HG02970 (cell line): ENCODE results near the gene DENND4A.

Source experiments
- ATAC-seq: cut with Tn5 transposase; IDR thresholded peaks from one replicate; pipeline ENCODE4 v1.9.1; 2021; ENCODE audit warnings: mild to moderate bottlenecking, moderate library complexity, moderate number of reproducible peaks; ENCODE audit not compliant: unreplicated experiment, low FRiP score

The DENND4A gene

GRCh38 chr15:65690173-65690572 lies 101.9 kb downstream of the DENND4A start:
- no peak for ATAC-seq

- ATAC-seq = no peak
Measured at GRCh38 chr15:65688462-65688861, 103.6 kb downstream of the DENND4A start.

GRCh38 chr15:65682404-65682911 lies 109.6 kb downstream of the DENND4A start:
- no peak for ATAC-seq

- ATAC-seq = no peak
Measured at GRCh38 chr15:65680544-65680943, 111.5 kb downstream of the DENND4A start.

- no peak for ATAC-seq
Measured at GRCh38 chr15:65676123-65676522, 116.0 kb downstream of the DENND4A start.

GRCh38 chr15:65675551-65675950 lies 116.5 kb downstream of the DENND4A start:
- no peak for ATAC-seq

GRCh38 chr15:65666257-65666656 lies 125.8 kb downstream of the DENND4A start:
- no peak for ATAC-seq

- no peak for ATAC-seq
Measured at GRCh38 chr15:65663521-65663920, 128.6 kb downstream of the DENND4A start.

GRCh38 chr15:65660927-65661326 lies 131.2 kb downstream of the DENND4A start:
- no peak for ATAC-seq

GRCh38 chr15:65659502-65660052 lies 132.5 kb downstream of the DENND4A start:
- no peak for ATAC-seq

- no peak for ATAC-seq
Measured at GRCh38 chr15:65655457-65655856, 136.6 kb downstream of the DENND4A start.

- no peak for ATAC-seq
Measured at GRCh38 chr15:65655026-65655425, 137.1 kb downstream of the DENND4A start.

- no peak for ATAC-seq
Measured at GRCh38 chr15:65653801-65654521, 138.1 kb downstream of the DENND4A start.

GRCh38 chr15:65653341-65653740 lies 138.8 kb downstream of the DENND4A start:
- no peak for ATAC-seq

GRCh38 chr15:65651831-65652749 lies 140.0 kb downstream of the DENND4A start:
- no peak for ATAC-seq

- no peak for ATAC-seq
Measured at GRCh38 chr15:65651042-65651322, 141.1 kb downstream of the DENND4A start.

- ATAC-seq = no peak
Measured at GRCh38 chr15:65650312-65651041, 141.6 kb downstream of the DENND4A start.

- no peak for ATAC-seq
Measured at GRCh38 chr15:65646486-65646885, 145.6 kb downstream of the DENND4A start.

GRCh38 chr15:65645392-65645791 lies 146.7 kb downstream of the DENND4A start:
- no peak for ATAC-seq

GRCh38 chr15:65644282-65644681 lies 147.8 kb downstream of the DENND4A start:
- ATAC-seq = no peak

- ATAC-seq = no peak
Measured at GRCh38 chr15:65642594-65642993, 149.5 kb downstream of the DENND4A start.
